K562 (cell line): ENCODE measurements around the gene KCNJ15. TPM values are rescaled to one million over a fixed set of nuclear protein-coding genes. Genes with fewer than 3 reads are reported as not detected.

Source experiments
- ATAC-seq: fragments of 200-7000 bp; cut with Tn5 transposase; 3 replicates; pipeline ENCODE4 v1.9.1; 2020; ENCODE audit warnings: moderate library complexity
- BruUV-seq: library from RNA; stranded (reverse); fragments of 400-500 nt; replicated peaks from 2 replicates; lab custom pipeline; 2021; lab: Mats Ljungman, UMichigan
- CTCF ChIA-PET: fragments of 300-600 bp; formaldehyde crosslinking; extraction: SDS; loops from one replicate; lab custom pipeline; 2021; ENCODE audit warnings: low intra/inter-chr PET ratio; lab: Yijun Ruan, JAX
- POLR2A ChIA-PET: fragments of 300-600, 350-650 bp; sonication (Branson Sonifier 250); formaldehyde crosslinking; extraction: SDS; loops from one replicate; lab custom pipeline; 2021; ENCODE audit warnings: antibody characterized with exemption, inconsistent platforms; lab: Yijun Ruan, JAX
- DNase-seq, 4 experiments: peaks; one replicate each; pipeline versions ENCODE4 v3.0.0 to v3.0.0-alpha.2; 2011 to 2018; ENCODE audit warnings: low spot score in 3 of 4, mixed read lengths in 3 of 4; ENCODE audit errors: extremely low read depth in 1 of 4
- FAIRE-seq: peaks from 2 replicates; lab custom pipeline; 2011; peaks lifted over from hg19 to GRCh38; lab: Jason Lieb, UNC
- H2AFZ ChIP-seq: 2 replicates; pipeline ENCODE4 v1.6.0; 2011; ENCODE audit warnings: low read depth, low read length, control low read depth, inconsistent platforms
- H3K27ac ChIP-seq: fragments of 200-600 bp; 3 replicates; pipeline ENCODE4 v1.8.0; 2011; ENCODE audit warnings: low read depth, mild to moderate bottlenecking, control low read depth, inconsistent platforms, low read length, moderate library complexity, mixed read lengths; ENCODE audit errors: extremely low read depth
- H3K27me3 ChIP-seq, 2 experiments: fragments of 300-600 bp in 1 of 2; 2 replicates in 1 of 2; 3 replicates in 1 of 2; pipeline versions ENCODE4 v1.6.0 to v1.8.0; 2011; ENCODE audit warnings: inconsistent platforms in 2 of 2, low read length in 2 of 2, mild to moderate bottlenecking in 1 of 2, mixed read lengths in 1 of 2, moderate library complexity in 1 of 2; ENCODE audit not compliant: control insufficient read depth in 2 of 2, insufficient read depth in 2 of 2
- H3K36me3 ChIP-seq: fragments of 300-600 bp; 3 replicates; pipeline ENCODE4 v1.8.0; 2011; ENCODE audit warnings: mild to moderate bottlenecking, low read length, inconsistent platforms; ENCODE audit not compliant: control insufficient read depth, insufficient read depth
- H3K4me1 ChIP-seq, 2 experiments: fragments of 200-600 bp in 1 of 2; replicated peaks in 1 of 2; 2 replicates in 1 of 2; 3 replicates in 1 of 2; pipeline versions ENCODE4 v1.5.1 to v1.8.0; 2011; ENCODE audit warnings: inconsistent platforms in 2 of 2, low read length in 2 of 2, mild to moderate bottlenecking in 1 of 2, mixed read lengths in 1 of 2, moderate library complexity in 1 of 2; ENCODE audit not compliant: control insufficient read depth in 2 of 2, insufficient read depth in 2 of 2
- H3K4me2 ChIP-seq: 2 replicates; pipeline ENCODE4 v1.6.1; 2011; ENCODE audit warnings: low read length, control low read depth, inconsistent platforms, mixed read lengths; ENCODE audit not compliant: insufficient read depth
- H3K4me3 ChIP-seq: fragments of 200-600 bp; sonication (generic), shearing (Covaris generic); 2 replicates; pipeline ENCODE4 v1.5.1; 2016; ENCODE audit warnings: control low read depth, inconsistent platforms
- H3K79me2 ChIP-seq: fragments of 200-600 bp; 3 replicates; pipeline ENCODE4 v1.8.0; 2011; ENCODE audit warnings: low read length, inconsistent platforms; ENCODE audit not compliant: control insufficient read depth, insufficient read depth
- H3K9ac ChIP-seq, 2 experiments: 2 replicates each; pipeline versions ENCODE4 v1.6.0 to v1.6.1; 2011; ENCODE audit warnings: low read depth in 2 of 2, low read length in 2 of 2, control low read depth in 1 of 2, inconsistent platforms in 1 of 2, mild to moderate bottlenecking in 1 of 2, mixed read lengths in 1 of 2; ENCODE audit not compliant: insufficient read depth in 1 of 2
- H3K9me1 ChIP-seq: one replicate; pipeline ENCODE4 v1.6.0; 2011; ENCODE audit warnings: inconsistent platforms, mild to moderate bottlenecking, low read length, moderate library complexity; ENCODE audit not compliant: control insufficient read depth, insufficient read depth
- H3K9me3 ChIP-seq: replicated peaks from 2 replicates; pipeline ENCODE4 v1.5.1; 2011; ENCODE audit warnings: low read depth, low read length, inconsistent platforms; ENCODE audit not compliant: control insufficient read depth, insufficient read depth
- H4K20me1 ChIP-seq: replicated peaks from 2 replicates; pipeline ENCODE4 v1.6.1; 2011; ENCODE audit warnings: low read length, inconsistent platforms, mixed read lengths; ENCODE audit not compliant: control insufficient read depth, insufficient read depth
- BCOR ChIP-seq: fragments of 450-650 bp; IDR thresholded peaks from 2 replicates; pipeline ENCODE4 v1.6.1; 2016
- CHD2 ChIP-seq: IDR thresholded peaks from 2 replicates; pipeline ENCODE4 v1.6.1; 2011; ENCODE audit warnings: low read depth, low read length
- GABPB2 ChIP-seq: fragments of 250-450 bp; sonication (Bioruptor Pico); conservative IDR thresholded peaks from 2 replicates; pipeline ENCODE4 v1.5.1; 2021; ENCODE audit warnings: mild to moderate bottlenecking
- KHSRP ChIP-seq: fragments of 450-650 bp; IDR thresholded peaks from 2 replicates; pipeline ENCODE4 v1.6.1; 2017
- XRCC3 ChIP-seq: fragments of 450-650 bp; IDR thresholded peaks from 2 replicates; pipeline ENCODE4 v1.6.1; 2017; ENCODE audit warnings: mild to moderate bottlenecking, moderate library complexity
- ZNF77 ChIP-seq: fragments of 250-450 bp; sonication (Bioruptor Pico); IDR thresholded peaks from 2 replicates; pipeline ENCODE4 v1.5.0; 2020
- WGBS: fragments of 100-300 bp; shearing (Covaris generic); methylation state at CpG from one replicate; pipeline ENCODE4 v1.1.6; 2016; ENCODE audit warnings: low coverage, mixed read lengths; ENCODE audit not compliant: insufficient coverage; ENCODE audit errors: missing lambda C conversion rate; 5-methylcytosine and 5-hydroxymethylcytosine counted together
- in situ Hi-C: fragments of 300-500 bp; cut with MboI; formaldehyde crosslinking; loops from 4 replicates; pipeline ENCODE4 v1.15.0; 2018; ENCODE audit warnings: inconsistent platforms, mixed read lengths
- intact Hi-C: fragments of 100-400 bp; cut with micrococcal nuclease; formaldehyde crosslinking; loops from 2 replicates; pipeline ENCODE4 v1.14.2; 2022
- polyA plus RNA-seq, 8 experiments: library from polyadenylated mRNA; depleted of rRNA in 4 of 8; stranded (reverse) in 5 of 8; unstranded in 3 of 8; fragments of >200 nt; fragmentation: Nextera tagmentation in 2 of 8; fragmentation: Illumina TruSeq in 1 of 8; extraction: Ambion mirVana in 2 of 8; extraction: Trizol in 1 of 8; gene quantifications; 2 replicates each; pipeline versions ENCODE4 v1.2.1 to v1.2.3, GENCODE V29; 2011 to 2014; ENCODE audit warnings: inconsistent platforms in 1 of 8, missing spikeins in 1 of 8
- total RNA-seq, 7 experiments: library from RNA; depleted of rRNA in 6 of 7; stranded (reverse); fragments of >200 nt in 6 of 7; fragmentation: Illumina TruSeq in 2 of 7; extraction: Trizol in 2 of 7; gene quantifications; 2 replicates each; pipeline versions ENCODE4 v1.2.1 to v1.2.3, GENCODE V29; 2011 to 2021; ENCODE audit warnings: low replicate concordance in 1 of 7
- TF ChIP-seq, protein P1 (sequence below): fragments of 250-450 bp; sonication (Bioruptor Pico); IDR thresholded peaks from 2 replicates; pipeline ENCODE4 v1.8.0; 2022; ENCODE audit warnings: inconsistent platforms, mild to moderate bottlenecking, moderate library complexity, borderline replicate concordance
- TF ChIP-seq, protein P2 (sequence below), 2 experiments: IDR thresholded peaks; 2 replicates each; pipeline ENCODE4 v1.6.1; 2012; ENCODE audit warnings: improper control_type of control experiment in 2 of 2, low read depth in 2 of 2, low read length in 2 of 2, borderline replicate concordance in 1 of 2
- TF ChIP-seq, protein P3 (sequence below): fragments of 250-450 bp; sonication (Bioruptor Pico); IDR thresholded peaks from 2 replicates; pipeline ENCODE4 v1.5.0; 2021

KCNJ15 gene
- total and polyA plus RNA-seq, 9 of the 15 experiments (the other 6 are each of a cell fraction or from before 2014, with no cell fraction given) = 0.20 to 3.0 (median 0.72) TPM; not detected in 1

DNA sequence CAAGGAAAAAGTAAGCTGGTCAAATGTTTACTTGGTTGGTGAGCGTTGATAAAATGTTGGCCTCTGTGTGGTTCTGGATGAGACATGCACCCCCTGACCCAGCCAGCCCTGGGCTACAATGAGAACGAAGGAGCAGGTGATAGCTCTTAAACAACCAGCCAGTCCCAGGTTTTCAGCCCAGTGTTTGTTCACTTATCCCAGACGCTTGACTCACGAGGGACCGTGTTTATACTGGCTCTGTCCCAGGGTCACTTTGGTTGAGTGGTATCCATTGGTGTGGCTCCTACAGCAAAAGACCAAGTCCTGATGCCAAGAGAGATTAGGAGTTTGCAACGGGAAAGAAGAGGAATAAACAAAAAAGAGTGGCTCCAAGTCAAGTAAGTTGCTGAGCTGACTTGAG is 86.9 kb downstream of the KCNJ15 start:
- BruUV-seq = no TSS peak
- FAIRE-seq (no peak), DNase-seq (no peak), ATAC-seq (no peak)
- no peak for TF ChIP-seq BCOR
- TF ChIP-seq KHSRP = no peak
- TF ChIP-seq XRCC3 = no peak
- WGBS = 2% methylated on average over 6 of the region's 6 CpGs
- Histone ChIP-seq H4K20me1 (no peaks in the 10 kb centered on the region; the same call in none of the 2 replicates), H3K9me1 (no peaks in the 10 kb centered on the region), H3K36me3 (no peaks in the 10 kb centered on the region), H3K4me3 (no peak overlapping the region), H3K79me2 (no peaks in the 10 kb centered on the region), H3K27me3 (peaks cover 9 to 29% of the 10 kb centered on the region in 2 experiments; a peak in 4 of 5 replicates), H3K9ac (no peak overlapping the region), H3K9me3 (no peaks in the 10 kb centered on the region), H3K4me2 (no peak overlapping the region), H3K4me1 (no peaks in the 10 kb centered on the region), H3K27ac (no peak overlapping the region), H2AFZ (no peak overlapping the region)
- in situ Hi-C loops = no loop called here
- ChIA-PET CTCF (no interaction called here), POLR2A (interaction anchor here (0.6 to 1.1 kb wide), 4 partner anchors 8 to 1187 kb away, joined by 3 read pairs; no protein-coding TSS in a partner anchor)
- intact Hi-C loops = no loop called here

DNA sequence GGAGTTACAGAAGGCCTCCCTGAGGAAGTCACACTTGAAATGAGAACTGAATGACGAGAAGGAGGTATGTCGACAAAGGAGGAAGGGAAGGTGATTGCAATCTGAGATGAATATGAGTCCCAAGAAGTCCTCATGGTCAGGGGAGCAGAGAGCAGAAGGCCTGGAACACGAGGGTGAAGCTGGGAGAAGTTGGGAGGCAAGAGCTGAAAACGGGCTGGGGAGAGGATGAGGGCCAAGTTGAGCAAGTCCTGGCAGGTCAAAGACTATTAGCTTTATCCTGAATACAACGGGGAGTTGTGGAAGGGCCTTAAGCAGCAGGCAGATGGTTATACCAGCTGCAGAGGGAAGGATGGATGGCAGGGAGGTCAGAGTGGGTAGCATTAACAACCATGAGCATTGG is 89.5 kb downstream of the KCNJ15 start:
- no peak overlapping the region for H3K4me3 ChIP-seq
- no peak overlapping the region for H3K4me2 ChIP-seq
- no peaks in the 10 kb centered on the region for H3K79me2 ChIP-seq
- ATAC-seq (no peak), DNase-seq (no peak), FAIRE-seq (no peak)
- H3K36me3 ChIP-seq = no peaks in the 10 kb centered on the region
- H3K9me3 ChIP-seq = no peaks in the 10 kb centered on the region
- no TSS peak for BruUV-seq
- ChIA-PET POLR2A (interaction anchor here (0.8 kb wide), 1 partner anchor 34 kb away, joined by 3 read pairs; no protein-coding TSS in a partner anchor), CTCF (interaction anchor here (1.0 kb wide), 1 partner anchor 9 kb away, joined by 3 read pairs; no protein-coding TSS in a partner anchor)
- TF ChIP-seq, protein P1, sequence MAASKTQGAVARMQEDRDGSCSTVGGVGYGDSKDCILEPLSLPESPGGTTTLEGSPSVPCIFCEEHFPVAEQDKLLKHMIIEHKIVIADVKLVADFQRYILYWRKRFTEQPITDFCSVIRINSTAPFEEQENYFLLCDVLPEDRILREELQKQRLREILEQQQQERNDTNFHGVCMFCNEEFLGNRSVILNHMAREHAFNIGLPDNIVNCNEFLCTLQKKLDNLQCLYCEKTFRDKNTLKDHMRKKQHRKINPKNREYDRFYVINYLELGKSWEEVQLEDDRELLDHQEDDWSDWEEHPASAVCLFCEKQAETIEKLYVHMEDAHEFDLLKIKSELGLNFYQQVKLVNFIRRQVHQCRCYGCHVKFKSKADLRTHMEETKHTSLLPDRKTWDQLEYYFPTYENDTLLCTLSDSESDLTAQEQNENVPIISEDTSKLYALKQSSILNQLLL (CRISPR knock-in tag) = no peak
- TF ChIP-seq CHD2 (no peak), ZNF77 (CRISPR knock-in tag) (no peak), GABPB2 (CRISPR knock-in tag) (no peak)
- TF ChIP-seq, protein P2, sequence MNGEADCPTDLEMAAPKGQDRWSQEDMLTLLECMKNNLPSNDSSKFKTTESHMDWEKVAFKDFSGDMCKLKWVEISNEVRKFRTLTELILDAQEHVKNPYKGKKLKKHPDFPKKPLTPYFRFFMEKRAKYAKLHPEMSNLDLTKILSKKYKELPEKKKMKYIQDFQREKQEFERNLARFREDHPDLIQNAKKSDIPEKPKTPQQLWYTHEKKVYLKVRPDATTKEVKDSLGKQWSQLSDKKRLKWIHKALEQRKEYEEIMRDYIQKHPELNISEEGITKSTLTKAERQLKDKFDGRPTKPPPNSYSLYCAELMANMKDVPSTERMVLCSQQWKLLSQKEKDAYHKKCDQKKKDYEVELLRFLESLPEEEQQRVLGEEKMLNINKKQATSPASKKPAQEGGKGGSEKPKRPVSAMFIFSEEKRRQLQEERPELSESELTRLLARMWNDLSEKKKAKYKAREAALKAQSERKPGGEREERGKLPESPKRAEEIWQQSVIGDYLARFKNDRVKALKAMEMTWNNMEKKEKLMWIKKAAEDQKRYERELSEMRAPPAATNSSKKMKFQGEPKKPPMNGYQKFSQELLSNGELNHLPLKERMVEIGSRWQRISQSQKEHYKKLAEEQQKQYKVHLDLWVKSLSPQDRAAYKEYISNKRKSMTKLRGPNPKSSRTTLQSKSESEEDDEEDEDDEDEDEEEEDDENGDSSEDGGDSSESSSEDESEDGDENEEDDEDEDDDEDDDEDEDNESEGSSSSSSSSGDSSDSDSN (IDR thresholded peaks at IDR 0.05; ENCODE audit: borderline replicate concordance in 1 of 2, low read depth in 2 of 2, low read length in 2 of 2) = no peak
- TF ChIP-seq, protein P3, sequence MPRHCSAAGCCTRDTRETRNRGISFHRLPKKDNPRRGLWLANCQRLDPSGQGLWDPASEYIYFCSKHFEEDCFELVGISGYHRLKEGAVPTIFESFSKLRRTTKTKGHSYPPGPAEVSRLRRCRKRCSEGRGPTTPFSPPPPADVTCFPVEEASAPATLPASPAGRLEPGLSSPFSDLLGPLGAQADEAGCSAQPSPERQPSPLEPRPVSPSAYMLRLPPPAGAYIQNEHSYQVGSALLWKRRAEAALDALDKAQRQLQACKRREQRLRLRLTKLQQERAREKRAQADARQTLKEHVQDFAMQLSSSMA (CRISPR knock-in tag) = no peak
- in situ Hi-C loops (no loop called here), intact Hi-C loops (no loop called here)
- no peak overlapping the region for H2AFZ ChIP-seq
- H3K4me1 ChIP-seq = peaks cover 0 to 2% of the 10 kb centered on the region in 2 experiments; a peak in 1 of 5 replicates
- H3K27me3 ChIP-seq = peaks cover 16 to 41% of the 10 kb centered on the region in 2 experiments
- whole genome bisulfite sequencing = under 1% methylated on average over 5 of the region's 5 CpGs
- H3K9me1 ChIP-seq = no peaks in the 10 kb centered on the region
- no peak overlapping the region for H3K9ac ChIP-seq
- no peaks in the 10 kb centered on the region; the same call in none of the 2 replicates for H4K20me1 ChIP-seq
- H3K27ac ChIP-seq = no peak overlapping the region
